Osteocyte (in vitro differentiated cells): ENCODE results near the gene IKZF4. TPM values are rescaled to one million over a fixed set of nuclear protein-coding genes. Genes with fewer than 3 reads are reported as not detected.
"Not testable (repeated sequence)": the region's sequence is repeated elsewhere in the genome, so short reads cannot be mapped to it uniquely, and the experiment has no call there.

ENCODE experiments used
- DNase-seq: peaks from one replicate; pipeline ENCODE4 v3.0.0; 2021; ENCODE audit warnings: mixed read lengths; ENCODE audit not compliant: unreplicated experiment; ENCODE audit errors: extremely low spot score
- H3K27ac Mint-ChIP-seq: one replicate; pipeline ENCODE4 v1.8.0; 2021; ENCODE audit warnings: mild to moderate bottlenecking, mixed read lengths; ENCODE audit not compliant: unreplicated experiment
- H3K27me3 Mint-ChIP-seq: one replicate; pipeline ENCODE4 v1.8.0; 2021; ENCODE audit warnings: mixed read lengths; ENCODE audit not compliant: unreplicated experiment
- H3K36me3 Mint-ChIP-seq: one replicate; pipeline ENCODE4 v1.8.0; 2021; ENCODE audit warnings: mixed read lengths; ENCODE audit not compliant: unreplicated experiment
- H3K4me1 Mint-ChIP-seq: one replicate; pipeline ENCODE4 v1.8.0; 2021; ENCODE audit warnings: mixed read lengths; ENCODE audit not compliant: unreplicated experiment
- H3K4me3 Mint-ChIP-seq: one replicate; pipeline ENCODE4 v1.8.0; 2021; ENCODE audit warnings: mild to moderate bottlenecking, moderate library complexity, mixed read lengths; ENCODE audit not compliant: unreplicated experiment
- H3K9me3 Mint-ChIP-seq: one replicate; pipeline ENCODE4 v1.8.0; 2021; ENCODE audit warnings: mixed read lengths; ENCODE audit not compliant: unreplicated experiment
- CTCF ChIP-seq: fragments of 200-600 bp; sonication (generic); IDR thresholded peaks from 2 replicates; pipeline ENCODE4 v1.5.0; 2021; ENCODE audit warnings: antibody characterized with exemption, mild to moderate bottlenecking, moderate library complexity
- total RNA-seq: library from RNA; stranded (reverse); gene quantifications from 2 replicates; pipeline ENCODE4 v1.2.1, GENCODE V29; 2021

The IKZF4 gene
- total RNA-seq, 1 donor from 2014 or later = 10.6 TPM

GRCh38 chr12:55982319-55982936, 38.4 kb upstream of the IKZF4 start:
- Mint-ChIP-seq H3K9me3 (no peaks in the 10 kb centered on the region), H3K36me3 (peaks cover 25% of the 10 kb centered on the region), H3K4me3 (no peak overlapping the region), H3K27me3 (no peaks in the 10 kb centered on the region), H3K27ac (no peak overlapping the region), H3K4me1 (no peaks in the 10 kb centered on the region)
- no peak for DNase-seq
- TF ChIP-seq CTCF = no peak

GRCh38 chr12:55983232-55983842, 37.5 kb upstream of the IKZF4 start:
- H3K36me3 Mint-ChIP-seq = peaks cover 25% of the 10 kb centered on the region
- no peak for DNase-seq
- H3K9me3 Mint-ChIP-seq = no peaks in the 10 kb centered on the region
- no peak for TF ChIP-seq CTCF
- no peaks in the 10 kb centered on the region for H3K4me1 Mint-ChIP-seq
- H3K27me3 Mint-ChIP-seq = no peaks in the 10 kb centered on the region
- H3K27ac Mint-ChIP-seq = no peak overlapping the region
- no peak overlapping the region for H3K4me3 Mint-ChIP-seq

- Mint-ChIP-seq H3K27ac (no peak overlapping the region), H3K36me3 (peaks cover 26% of the 10 kb centered on the region), H3K9me3 (no peaks in the 10 kb centered on the region), H3K4me1 (no peaks in the 10 kb centered on the region), H3K4me3 (no peak overlapping the region), H3K27me3 (no peaks in the 10 kb centered on the region)
- no peak for DNase-seq
- no peak for TF ChIP-seq CTCF
These were observed 36.0 kb upstream of the IKZF4 start for GRCh38 chr12:55984861-55985260.

- no peaks in the 10 kb centered on the region for H3K4me1 Mint-ChIP-seq
- no peaks in the 10 kb centered on the region for H3K27me3 Mint-ChIP-seq
- H3K36me3 Mint-ChIP-seq = peaks cover 25% of the 10 kb centered on the region
- H3K4me3 Mint-ChIP-seq = no peak overlapping the region
- H3K9me3 Mint-ChIP-seq = no peaks in the 10 kb centered on the region
- TF ChIP-seq CTCF = no peak
- no peak for DNase-seq
- peak overlapping the region; percentile 4 for H3K27ac Mint-ChIP-seq
These were observed 35.5 kb upstream of the IKZF4 start for GRCh38 chr12:55985341-55985740.

GRCh38 chr12:55985976-55986375, 34.9 kb upstream of the IKZF4 start:
- H3K27me3 Mint-ChIP-seq, DNase-seq, H3K27ac Mint-ChIP-seq, H3K4me1 Mint-ChIP-seq, H3K4me3 Mint-ChIP-seq, H3K9me3 Mint-ChIP-seq: not testable (repeated sequence)
- peaks cover 26% of the 10 kb centered on the region for H3K36me3 Mint-ChIP-seq
